ENCODE measurements around the gene PLA2G5. TPM values are rescaled to one million over a fixed set of nuclear protein-coding genes. Genes with fewer than 3 reads are reported as not detected.

Gene PLA2G5
- total RNA-seq, 1 donor from 2014 or later = not detected

GRCh38 chr1:20093303-20093702 is 23.3 kb downstream of the PLA2G5 start:
- Mint-ChIP-seq H3K27me3 (ENCODE audit: low read depth, unreplicated experiment) (peaks cover 48% of the 10 kb centered on the region), H3K4me3 (ENCODE audit: unreplicated experiment) (no peak overlapping the region), H3K27ac (ENCODE audit: unreplicated experiment) (no peak overlapping the region), H3K36me3 (ENCODE audit: low read depth, unreplicated experiment) (no peaks in the 10 kb centered on the region), H3K4me1 (ENCODE audit: low read depth, unreplicated experiment) (no peaks in the 10 kb centered on the region), H3K9me3 (ENCODE audit: unreplicated experiment) (peaks cover 7% of the 10 kb centered on the region)
- Histone ChIP-seq H3K4me1 (ENCODE audit: insufficient read depth, low read length) (no peaks in the 10 kb centered on the region), H3K79me2 (ENCODE audit: insufficient read depth, low read length) (no peaks in the 10 kb centered on the region), H2AFZ (ENCODE audit: low read depth, low read length) (no peak overlapping the region), H3K9ac (ENCODE audit: low read length) (no peak overlapping the region), H3K4me2 (ENCODE audit: low read length) (no peak overlapping the region), H3K27me3 (ENCODE audit: insufficient read depth, low read length) (peaks cover 27% of the 10 kb centered on the region), H3K27ac (ENCODE audit: low read depth, low read length) (no peak overlapping the region), H3K36me3 (ENCODE audit: insufficient read depth, low read length) (no peaks in the 10 kb centered on the region), H3K4me3 (ENCODE audit: insufficient read depth, low read depth, low read length) (no peak overlapping the region), H3K9me3 (ENCODE audit: insufficient read depth, low read depth, low read length) (no peaks in the 10 kb centered on the region), H4K20me1 (ENCODE audit: insufficient read depth, low read length) (no peaks in the 10 kb centered on the region)
- DNase-seq (ENCODE audit: low read depth) = no peak
- TF ChIP-seq CTCF (IDR thresholded peaks at IDR 0.05; ENCODE audit: insufficient read depth, low read depth, low read length) (no peak), EZH2 (IDR thresholded peaks at IDR 0.05; ENCODE audit: insufficient read depth, low read length) (no peak)
- no peak for FAIRE-seq

DNA sequence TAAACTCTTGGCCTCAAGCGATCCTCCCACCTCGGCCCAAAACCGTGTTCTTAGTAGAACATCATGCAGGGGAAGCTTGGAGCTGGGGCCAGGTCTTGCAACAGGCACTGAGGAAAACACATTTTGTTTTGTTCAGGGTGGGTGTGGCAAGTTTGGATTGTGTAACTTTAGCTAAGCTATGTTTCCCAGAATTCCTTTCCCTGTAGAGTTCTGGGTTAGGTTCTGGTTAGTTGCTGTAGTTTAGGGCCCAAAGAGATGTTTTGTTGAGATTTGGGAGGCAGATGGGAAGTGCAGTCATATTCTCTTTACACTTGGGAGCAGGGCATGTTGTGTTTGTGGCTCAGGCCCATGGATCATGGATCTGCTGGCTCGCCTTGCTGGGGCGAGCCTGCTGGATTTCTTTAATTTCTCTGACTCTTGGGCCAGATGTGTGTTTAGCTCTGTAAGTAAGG is 24.0 kb downstream of the PLA2G5 start:
- no peaks in the 10 kb centered on the region for H3K4me1 Mint-ChIP-seq (ENCODE audit: low read depth, unreplicated experiment)
- H3K9me3 ChIP-seq (ENCODE audit: insufficient read depth, low read depth, low read length) = no peaks in the 10 kb centered on the region
- H3K27ac ChIP-seq (ENCODE audit: low read depth, low read length) = no peak overlapping the region
- no peak overlapping the region for H3K27ac Mint-ChIP-seq (ENCODE audit: unreplicated experiment)
- H3K4me2 ChIP-seq (ENCODE audit: low read length) = no peak overlapping the region
- no peak for FAIRE-seq
- no peaks in the 10 kb centered on the region for H3K36me3 ChIP-seq (ENCODE audit: insufficient read depth, low read length)
- H3K4me3 ChIP-seq (ENCODE audit: insufficient read depth, low read depth, low read length) = no peak overlapping the region
- H3K9me3 Mint-ChIP-seq (ENCODE audit: unreplicated experiment) = peaks cover 7% of the 10 kb centered on the region
- H3K36me3 Mint-ChIP-seq (ENCODE audit: low read depth, unreplicated experiment) = no peaks in the 10 kb centered on the region
- TF ChIP-seq EZH2 (IDR thresholded peaks at IDR 0.05; ENCODE audit: insufficient read depth, low read length) = no peak
- no peak for TF ChIP-seq CTCF (IDR thresholded peaks at IDR 0.05; ENCODE audit: insufficient read depth, low read depth, low read length)
- H3K4me3 Mint-ChIP-seq (ENCODE audit: unreplicated experiment) = no peak overlapping the region
- no peaks in the 10 kb centered on the region for H3K4me1 ChIP-seq (ENCODE audit: insufficient read depth, low read length)
- no peak overlapping the region for H3K9ac ChIP-seq (ENCODE audit: low read length)
- H3K79me2 ChIP-seq (ENCODE audit: insufficient read depth, low read length) = no peaks in the 10 kb centered on the region
- no peak overlapping the region for H2AFZ ChIP-seq (ENCODE audit: low read depth, low read length)
- no peak for DNase-seq (ENCODE audit: low read depth)
- H4K20me1 ChIP-seq (ENCODE audit: insufficient read depth, low read length) = no peaks in the 10 kb centered on the region
- peaks cover 27% of the 10 kb centered on the region for H3K27me3 ChIP-seq (ENCODE audit: insufficient read depth, low read length)
- peaks cover 49% of the 10 kb centered on the region for H3K27me3 Mint-ChIP-seq (ENCODE audit: low read depth, unreplicated experiment)

GRCh38 chr1:20095564-20096434 is 25.8 kb downstream of the PLA2G5 start:
- Histone ChIP-seq H3K4me2 (ENCODE audit: low read length) (no peak overlapping the region), H3K4me1 (ENCODE audit: insufficient read depth, low read length) (no peaks in the 10 kb centered on the region), H3K79me2 (ENCODE audit: insufficient read depth, low read length) (no peaks in the 10 kb centered on the region), H3K36me3 (ENCODE audit: insufficient read depth, low read length) (no peaks in the 10 kb centered on the region), H2AFZ (ENCODE audit: low read depth, low read length) (no peak overlapping the region), H4K20me1 (ENCODE audit: insufficient read depth, low read length) (no peaks in the 10 kb centered on the region), H3K27ac (ENCODE audit: low read depth, low read length) (no peak overlapping the region), H3K27me3 (ENCODE audit: insufficient read depth, low read length) (peaks cover 29% of the 10 kb centered on the region), H3K9me3 (ENCODE audit: insufficient read depth, low read depth, low read length) (no peaks in the 10 kb centered on the region), H3K4me3 (ENCODE audit: insufficient read depth, low read depth, low read length) (no peak overlapping the region), H3K9ac (ENCODE audit: low read length) (no peak overlapping the region)
- no peaks in the 10 kb centered on the region for H3K36me3 Mint-ChIP-seq (ENCODE audit: low read depth, unreplicated experiment)
- no peak overlapping the region for H3K4me3 Mint-ChIP-seq (ENCODE audit: unreplicated experiment)
- H3K9me3 Mint-ChIP-seq (ENCODE audit: unreplicated experiment) = peaks cover 5% of the 10 kb centered on the region
- TF ChIP-seq CTCF (IDR thresholded peaks at IDR 0.05; ENCODE audit: insufficient read depth, low read depth, low read length) = no peak
- TF ChIP-seq EZH2 (IDR thresholded peaks at IDR 0.05; ENCODE audit: insufficient read depth, low read length) = no peak
- H3K27ac Mint-ChIP-seq (ENCODE audit: unreplicated experiment) = no peak overlapping the region
- FAIRE-seq (no peak), DNase-seq (ENCODE audit: low read depth) (no peak)
- no peaks in the 10 kb centered on the region for H3K4me1 Mint-ChIP-seq (ENCODE audit: low read depth, unreplicated experiment)
- H3K27me3 Mint-ChIP-seq (ENCODE audit: low read depth, unreplicated experiment) = peaks cover 43% of the 10 kb centered on the region

All from astrocyte (in vitro differentiated cells and primary cell).